Left ventricle myocardium inferior (tissue), 1 donor: ENCODE data around the gene TGFBR1. TPM values are rescaled to one million over a fixed set of nuclear protein-coding genes. Genes with fewer than 3 reads are reported as not detected.

Source experiments
- DNase-seq: peaks from one replicate; pipeline ENCODE4 v3.0.0-alpha.2; 2020
- H3K27ac ChIP-seq: fragments of 200-600 bp; replicated peaks from 2 replicates; pipeline ENCODE4 v1.8.0; 2021
- H3K27me3 ChIP-seq: fragments of 200-600 bp; 2 replicates; pipeline ENCODE4 v1.8.0; 2021; ENCODE audit warnings: low read depth
- H3K36me3 ChIP-seq: fragments of 200-600 bp; 2 replicates; pipeline ENCODE4 v1.8.0; 2021
- H3K4me1 ChIP-seq: fragments of 200-600 bp; 2 replicates; pipeline ENCODE4 v1.8.0; 2021
- H3K4me3 ChIP-seq: fragments of 200-600 bp; 2 replicates; pipeline ENCODE4 v1.8.0; 2021; ENCODE audit warnings: mild to moderate bottlenecking, moderate library complexity
- H3K9me3 ChIP-seq: fragments of 200-600 bp; replicated peaks from 2 replicates; pipeline ENCODE4 v1.8.0; 2021
- intact Hi-C: fragments of 100-400 bp; cut with micrococcal nuclease; formaldehyde crosslinking; loops from one replicate; pipeline ENCODE4 v1.11.0; 2022
- total RNA-seq: library from RNA; stranded (reverse); fragmentation: NEBNext Ultra II Directional; extraction: Animal tissue kit (Norgen Biotek cat#: 25700); gene quantifications from one replicate; pipeline ENCODE4 v1.2.1, GENCODE V29; 2021
- TF ChIP-seq, protein P1 (sequence below): fragments of 200-600 bp; IDR thresholded peaks from 2 replicates; pipeline ENCODE4 v1.8.0; 2021; ENCODE audit warnings: antibody characterized with exemption, mild to moderate bottlenecking, borderline replicate concordance
- donor health status: DM: no; HTN: yes; CAD: no; lungs with severe emphysema.

TGFBR1 gene
- total RNA-seq, 1 donor from 2014 or later: 12.3 TPM

DNA sequence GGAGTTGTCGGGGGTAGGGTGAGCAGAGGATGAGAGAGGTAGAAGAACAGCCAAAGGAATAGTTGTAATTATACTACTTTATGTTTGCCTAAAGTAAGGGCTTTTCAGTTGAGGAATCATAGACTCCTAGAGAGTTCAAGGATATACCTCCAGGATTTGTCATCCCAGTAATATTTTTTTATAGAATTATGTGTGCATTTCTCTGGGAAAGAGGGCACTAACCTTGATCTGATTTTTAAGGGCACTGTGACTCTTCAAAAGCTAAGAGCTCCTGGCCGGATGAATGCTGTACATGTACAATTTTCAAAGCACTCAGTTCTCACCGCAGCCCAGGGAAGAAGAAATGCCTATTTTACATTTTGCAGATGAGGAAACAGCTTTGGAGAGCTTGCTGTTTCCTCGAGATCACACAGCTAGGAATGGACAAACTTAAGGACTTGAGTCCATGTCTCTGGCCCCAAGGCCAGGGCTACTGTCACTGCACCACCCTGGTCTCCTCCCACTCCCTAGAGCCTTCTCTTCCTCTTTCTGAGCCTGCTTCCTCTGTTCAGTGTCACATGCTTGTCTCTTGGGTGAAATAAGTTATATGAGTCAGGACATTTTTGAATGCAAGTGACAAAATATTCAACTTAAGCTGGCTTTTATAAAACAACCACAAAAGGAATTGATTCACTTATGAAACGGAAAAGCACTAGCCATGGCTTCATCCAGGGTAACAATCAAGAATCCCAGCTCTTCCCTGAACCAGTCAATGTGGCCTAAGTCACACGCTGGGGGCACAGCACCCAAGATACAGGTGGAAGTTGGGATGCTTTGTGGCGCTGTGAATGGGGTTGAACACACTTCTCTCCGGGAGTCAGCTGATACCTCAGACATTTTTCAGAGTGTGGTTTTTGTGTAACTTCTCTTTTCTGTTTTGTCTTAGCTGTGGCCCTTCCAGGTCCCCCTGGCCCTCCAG is 45.7 kb upstream of the TGFBR1 start:
- intact Hi-C loops: no loop called here
- DNase-seq: peak; percentile 42
- peaks cover 68% of the 10 kb centered on the region for H3K36me3 ChIP-seq
- no peaks in the 10 kb centered on the region for H3K9me3 ChIP-seq
- TF ChIP-seq, protein P1, sequence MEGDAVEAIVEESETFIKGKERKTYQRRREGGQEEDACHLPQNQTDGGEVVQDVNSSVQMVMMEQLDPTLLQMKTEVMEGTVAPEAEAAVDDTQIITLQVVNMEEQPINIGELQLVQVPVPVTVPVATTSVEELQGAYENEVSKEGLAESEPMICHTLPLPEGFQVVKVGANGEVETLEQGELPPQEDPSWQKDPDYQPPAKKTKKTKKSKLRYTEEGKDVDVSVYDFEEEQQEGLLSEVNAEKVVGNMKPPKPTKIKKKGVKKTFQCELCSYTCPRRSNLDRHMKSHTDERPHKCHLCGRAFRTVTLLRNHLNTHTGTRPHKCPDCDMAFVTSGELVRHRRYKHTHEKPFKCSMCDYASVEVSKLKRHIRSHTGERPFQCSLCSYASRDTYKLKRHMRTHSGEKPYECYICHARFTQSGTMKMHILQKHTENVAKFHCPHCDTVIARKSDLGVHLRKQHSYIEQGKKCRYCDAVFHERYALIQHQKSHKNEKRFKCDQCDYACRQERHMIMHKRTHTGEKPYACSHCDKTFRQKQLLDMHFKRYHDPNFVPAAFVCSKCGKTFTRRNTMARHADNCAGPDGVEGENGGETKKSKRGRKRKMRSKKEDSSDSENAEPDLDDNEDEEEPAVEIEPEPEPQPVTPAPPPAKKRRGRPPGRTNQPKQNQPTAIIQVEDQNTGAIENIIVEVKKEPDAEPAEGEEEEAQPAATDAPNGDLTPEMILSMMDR: no peak
- H3K4me3 ChIP-seq: no peak overlapping the region
- H3K27me3 ChIP-seq: no peaks in the 10 kb centered on the region
- peak overlapping the region; percentile 84 for H3K27ac ChIP-seq
- peaks cover 33% of the 10 kb centered on the region for H3K4me1 ChIP-seq

DNA sequence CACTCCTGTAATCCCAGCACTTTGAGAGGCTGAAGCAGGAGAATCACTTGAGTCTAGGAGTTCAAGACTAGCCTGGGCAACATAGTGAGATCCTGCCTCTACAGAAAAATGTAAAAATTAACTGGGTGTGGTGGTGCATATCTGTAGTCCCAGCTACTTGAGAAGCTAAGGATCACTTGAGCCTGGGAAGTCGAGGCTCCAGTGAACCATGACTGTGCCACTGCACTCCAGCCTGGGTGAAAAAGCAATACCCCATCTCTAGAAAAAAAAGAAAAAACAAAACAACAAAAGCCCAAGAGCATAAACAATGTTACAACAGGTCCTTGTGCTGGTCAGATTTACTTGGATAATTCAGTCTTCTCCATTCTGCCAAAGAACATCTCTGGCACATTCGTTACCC is 44.3 kb upstream of the TGFBR1 start:
- no peak for DNase-seq
- Histone ChIP-seq H3K36me3 (peaks cover 55% of the 10 kb centered on the region), H3K9me3 (no peaks in the 10 kb centered on the region), H3K27me3 (no peaks in the 10 kb centered on the region), H3K27ac (peak overlapping the region; percentile 7), H3K4me1 (peaks cover 33% of the 10 kb centered on the region), H3K4me3 (no peak overlapping the region)
- TF ChIP-seq, protein P1: no peak
- intact Hi-C loops: no loop called here

DNA sequence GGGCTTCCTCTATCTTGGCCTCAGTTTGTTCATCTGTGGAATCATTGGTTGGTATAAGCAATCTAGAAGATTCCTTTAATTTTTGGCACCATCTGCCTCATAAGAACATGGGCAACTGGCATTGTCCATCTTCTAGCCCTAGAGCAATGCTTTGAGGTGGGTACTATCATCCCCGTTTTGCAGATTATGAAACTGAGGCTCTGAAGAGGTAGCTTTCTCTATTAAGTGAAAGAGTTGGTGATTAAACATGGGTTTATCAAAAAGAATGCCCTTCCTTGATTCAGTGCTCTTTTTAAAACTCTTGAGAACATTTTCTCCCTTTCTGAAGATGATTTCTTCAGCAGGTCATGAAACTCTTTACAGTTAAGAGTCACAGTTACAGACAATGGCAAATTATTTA is 42.4 kb upstream of the TGFBR1 start:
- intact Hi-C loops: no loop called here
- Histone ChIP-seq H3K9me3 (no peaks in the 10 kb centered on the region), H3K4me1 (peaks cover 27% of the 10 kb centered on the region), H3K36me3 (peaks cover 43% of the 10 kb centered on the region), H3K4me3 (no peak overlapping the region), H3K27me3 (no peaks in the 10 kb centered on the region), H3K27ac (no peak overlapping the region)
- TF ChIP-seq, protein P1: no peak
- DNase-seq: no peak

DNA sequence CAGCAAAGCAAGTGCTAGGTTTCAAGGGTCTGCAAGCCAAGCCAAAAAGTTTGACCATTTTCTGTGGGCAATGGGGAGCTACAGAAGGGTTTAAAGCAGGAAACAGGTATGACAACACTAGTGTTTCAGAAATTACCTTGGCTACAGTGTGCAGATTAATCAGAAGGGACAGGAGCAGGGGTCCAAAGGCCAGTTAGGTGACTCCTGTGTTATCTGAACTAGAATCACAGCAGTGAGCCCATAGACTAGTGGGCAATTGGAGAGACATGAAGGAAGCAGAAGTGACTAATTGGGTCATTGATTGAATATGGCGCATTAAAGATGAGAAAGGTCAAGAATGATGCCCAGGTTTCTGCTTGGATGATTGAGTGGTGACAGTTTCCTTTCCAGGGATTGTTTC is 41.4 kb upstream of the TGFBR1 start:
- peaks cover 45% of the 10 kb centered on the region for H3K36me3 ChIP-seq
- no peak overlapping the region for H3K27ac ChIP-seq
- H3K4me1 ChIP-seq: peaks cover 18% of the 10 kb centered on the region
- intact Hi-C loops: no loop called here
- H3K27me3 ChIP-seq: no peaks in the 10 kb centered on the region
- no peak overlapping the region for H3K4me3 ChIP-seq
- TF ChIP-seq, protein P1: no peak
- H3K9me3 ChIP-seq: no peaks in the 10 kb centered on the region
- no peak for DNase-seq

DNA sequence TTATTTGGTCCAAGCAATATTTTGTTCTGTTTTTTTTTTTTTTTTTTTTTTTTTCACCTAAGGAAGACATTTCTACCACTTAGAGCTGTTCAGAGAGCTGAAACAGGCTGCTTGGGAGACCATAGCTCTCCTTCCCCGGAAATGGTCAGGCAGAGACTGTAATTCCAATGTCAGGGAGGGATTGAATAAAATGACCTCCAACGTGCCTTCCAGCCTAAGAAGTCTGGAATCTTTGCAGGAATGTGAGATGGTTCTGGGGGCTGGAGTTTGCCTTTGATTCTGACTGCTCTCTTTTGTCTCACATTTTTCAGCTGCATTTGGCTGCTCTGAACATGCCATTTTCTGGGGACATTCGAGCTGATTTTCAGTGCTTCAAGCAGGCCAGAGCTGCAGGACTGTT is 38.3 kb upstream of the TGFBR1 start:
- DNase-seq: no peak
- Histone ChIP-seq H3K4me3 (no peak overlapping the region), H3K36me3 (peaks cover 45% of the 10 kb centered on the region), H3K9me3 (no peaks in the 10 kb centered on the region), H3K27me3 (no peaks in the 10 kb centered on the region), H3K27ac (no peak overlapping the region), H3K4me1 (peaks cover 28% of the 10 kb centered on the region)
- TF ChIP-seq, protein P1: no peak
- intact Hi-C loops: no loop called here
